Testis (tissue), 2 donors: Measurements from ENCODE around the gene SPG7.

Source experiments
- POLR2A ChIP-seq: fragments of 450-650 bp; IDR thresholded peaks from one replicate; pipeline ENCODE4 v1.6.1; 2017; ENCODE audit warnings: antibody characterized with exemption, mild to moderate bottlenecking, moderate library complexity
- TF ChIP-seq, protein P1 (sequence below), 3 experiments: fragments of 450-650 bp in 2 of 3; fragments of 200-600 bp in 1 of 3; sonication (generic) in 1 of 3; IDR thresholded peaks; one replicate each; pipeline ENCODE4 v1.5.1; 2016 to 2019; ENCODE audit warnings: antibody characterized with exemption in 3 of 3, mild to moderate bottlenecking in 2 of 3, moderate library complexity in 1 of 3

DNA sequence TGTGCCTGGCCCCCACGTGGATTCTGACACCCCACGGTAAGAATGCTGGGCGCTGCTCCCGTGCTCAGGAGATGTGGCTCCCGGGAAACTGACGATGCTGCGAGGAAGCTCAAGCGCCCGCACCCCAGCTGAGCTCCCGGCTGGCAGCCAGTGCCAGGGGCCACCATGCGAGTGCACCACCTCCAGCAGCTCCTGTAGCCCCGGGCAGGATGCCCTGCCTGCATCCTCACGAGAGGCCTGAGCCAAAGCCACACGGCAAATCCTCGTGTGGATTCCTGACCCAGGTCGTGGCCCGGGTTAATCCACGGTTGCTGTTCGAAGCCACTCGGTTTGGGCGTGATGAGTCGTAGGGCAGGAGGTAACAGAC, 93.7 kb downstream of the SPG7 start:
- no peak for TF ChIP-seq POLR2A
- TF ChIP-seq, protein P1, sequence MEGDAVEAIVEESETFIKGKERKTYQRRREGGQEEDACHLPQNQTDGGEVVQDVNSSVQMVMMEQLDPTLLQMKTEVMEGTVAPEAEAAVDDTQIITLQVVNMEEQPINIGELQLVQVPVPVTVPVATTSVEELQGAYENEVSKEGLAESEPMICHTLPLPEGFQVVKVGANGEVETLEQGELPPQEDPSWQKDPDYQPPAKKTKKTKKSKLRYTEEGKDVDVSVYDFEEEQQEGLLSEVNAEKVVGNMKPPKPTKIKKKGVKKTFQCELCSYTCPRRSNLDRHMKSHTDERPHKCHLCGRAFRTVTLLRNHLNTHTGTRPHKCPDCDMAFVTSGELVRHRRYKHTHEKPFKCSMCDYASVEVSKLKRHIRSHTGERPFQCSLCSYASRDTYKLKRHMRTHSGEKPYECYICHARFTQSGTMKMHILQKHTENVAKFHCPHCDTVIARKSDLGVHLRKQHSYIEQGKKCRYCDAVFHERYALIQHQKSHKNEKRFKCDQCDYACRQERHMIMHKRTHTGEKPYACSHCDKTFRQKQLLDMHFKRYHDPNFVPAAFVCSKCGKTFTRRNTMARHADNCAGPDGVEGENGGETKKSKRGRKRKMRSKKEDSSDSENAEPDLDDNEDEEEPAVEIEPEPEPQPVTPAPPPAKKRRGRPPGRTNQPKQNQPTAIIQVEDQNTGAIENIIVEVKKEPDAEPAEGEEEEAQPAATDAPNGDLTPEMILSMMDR (IDR thresholded peaks at IDR 0.05): no peak
